Mucosa of descending colon (tissue), 3 donors: ENCODE data around the gene GDPD2. TPM values are rescaled to one million over a fixed set of nuclear protein-coding genes. Genes with fewer than 3 reads are reported as not detected.

Experiments used
- ATAC-seq: fragments of 200-7000 bp; cut with Tn5 transposase; one replicate; pipeline ENCODE4 v1.9.1; 2020; ENCODE audit warnings: mild to moderate bottlenecking, moderate library complexity
- DNase-seq, 3 donors: peaks; one replicate each; pipeline ENCODE4 v3.0.0-alpha.2; 2020
- H3K36me3 ChIP-seq: fragments of 200-600 bp; one replicate; pipeline ENCODE4 v1.8.0; 2021; ENCODE audit warnings: low read depth, mild to moderate bottlenecking
- H3K4me1 ChIP-seq: fragments of 200-600 bp; one replicate; pipeline ENCODE4 v1.8.0; 2021; ENCODE audit warnings: low read depth, mild to moderate bottlenecking
- H3K4me3 ChIP-seq: fragments of 200-600 bp; one replicate; pipeline ENCODE4 v1.8.0; 2021; ENCODE audit warnings: mild to moderate bottlenecking
- H3K9me3 ChIP-seq: fragments of 200-600 bp; one replicate; pipeline ENCODE4 v1.8.0; 2021; ENCODE audit warnings: mild to moderate bottlenecking
- CTCF ChIP-seq: fragments of 200-600 bp; IDR thresholded peaks from one replicate; pipeline ENCODE4 v1.8.0; 2022; ENCODE audit warnings: antibody characterized with exemption, mild to moderate bottlenecking
- intact Hi-C, 2 donors: fragments of 100-400 bp; cut with DNase I in 1 of 2; cut with micrococcal nuclease in 1 of 2; formaldehyde crosslinking; loops; one replicate each; pipeline versions ENCODE4 v1.11.0 to v1.11.1; 2022; cut with DNase I, micrococcal nuclease
- total RNA-seq, 3 donors: library from RNA; stranded (reverse); fragmentation: NEBNext Ultra II Directional in 2 of 3; extraction: Animal tissue kit (Norgen Biotek cat#: 25700) in 2 of 3; gene quantifications; one replicate each; pipeline versions ENCODE4 v1.2.1 to v1.2.4, GENCODE V29; 2021 to 2023
- donor health status: DM: no; HTN: no; CAD: no; lungs with moderate emphysema.
- donor health status: DM: no; HTN: no; CAD: no.
- donor health status: DM: no; HTN: yes; CAD: no.

The GDPD2 gene
- total RNA-seq, 3 donors from 2014 or later: 9.0 to 28.5 (median 25.9) TPM

- no peaks in the 10 kb centered on the region for H3K4me1 ChIP-seq
- no peaks in the 10 kb centered on the region for H3K36me3 ChIP-seq
- DNase-seq: no peak
- intact Hi-C loops: no loop called here
- no peak overlapping the region for H3K4me3 ChIP-seq
- H3K9me3 ChIP-seq: no peaks in the 10 kb centered on the region
- no peak for ATAC-seq
- TF ChIP-seq CTCF: no peak
Observed at GRCh38 chrX:70439016-70439415, 15.9 kb downstream of the GDPD2 start.

- intact Hi-C loops: no loop called here
- no peaks in the 10 kb centered on the region for H3K9me3 ChIP-seq
- ATAC-seq: no peak
- H3K4me3 ChIP-seq: no peak overlapping the region
- TF ChIP-seq CTCF: no peak
- H3K4me1 ChIP-seq: no peaks in the 10 kb centered on the region
- H3K36me3 ChIP-seq: no peaks in the 10 kb centered on the region
- no peak for DNase-seq
Observed at GRCh38 chrX:70442224-70442623, 19.1 kb downstream of the GDPD2 start.

DNA sequence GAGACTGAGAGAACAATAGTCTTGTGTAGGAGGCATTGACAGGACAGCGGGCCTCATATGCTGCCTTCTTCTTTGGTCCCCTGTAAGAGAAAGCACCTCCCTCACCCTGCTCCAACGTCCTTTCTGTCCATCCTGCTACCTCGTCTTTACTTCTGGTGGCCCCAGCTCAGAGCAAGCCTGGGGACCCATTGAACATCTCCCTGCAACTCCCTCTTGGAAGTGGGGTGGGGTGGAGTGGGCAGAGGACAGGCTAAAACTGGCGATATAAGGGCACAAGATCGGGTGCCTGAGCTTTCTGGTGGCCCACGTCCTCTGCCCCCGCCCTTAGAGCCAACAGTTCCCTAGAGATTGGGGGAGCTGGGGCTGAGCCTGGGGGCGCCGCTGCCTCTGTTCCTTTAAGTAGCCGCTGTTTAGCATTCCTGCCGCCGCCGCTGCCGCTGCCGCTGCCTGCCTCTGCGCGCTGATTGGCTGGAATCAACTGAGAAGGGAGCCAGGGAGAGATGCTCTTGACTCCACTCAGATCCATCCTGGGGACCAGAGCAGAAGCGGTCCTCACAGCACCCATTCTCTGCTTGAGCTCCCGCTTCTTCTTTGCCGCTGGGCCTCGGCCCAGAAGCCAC, 21.3 kb downstream of the GDPD2 start, which contains the start of gene DLG3:
Gene DLG3, plus strand, starts transcription at position 510 of the 620 bp plus-strand sequence. CDS start 367 bp downstream, outside the sequence.
- H3K36me3 ChIP-seq: no peaks in the 10 kb centered on the region
- H3K9me3 ChIP-seq: no peaks in the 10 kb centered on the region
- H3K4me3 ChIP-seq: no peak within 1 kb of the TSS
- TF ChIP-seq CTCF: no peak
- H3K4me1 ChIP-seq: no peaks in the 10 kb centered on the region
- intact Hi-C loops: no loop called here
- peak; percentile 52 for ATAC-seq
- DNase-seq: no peak

DNA sequence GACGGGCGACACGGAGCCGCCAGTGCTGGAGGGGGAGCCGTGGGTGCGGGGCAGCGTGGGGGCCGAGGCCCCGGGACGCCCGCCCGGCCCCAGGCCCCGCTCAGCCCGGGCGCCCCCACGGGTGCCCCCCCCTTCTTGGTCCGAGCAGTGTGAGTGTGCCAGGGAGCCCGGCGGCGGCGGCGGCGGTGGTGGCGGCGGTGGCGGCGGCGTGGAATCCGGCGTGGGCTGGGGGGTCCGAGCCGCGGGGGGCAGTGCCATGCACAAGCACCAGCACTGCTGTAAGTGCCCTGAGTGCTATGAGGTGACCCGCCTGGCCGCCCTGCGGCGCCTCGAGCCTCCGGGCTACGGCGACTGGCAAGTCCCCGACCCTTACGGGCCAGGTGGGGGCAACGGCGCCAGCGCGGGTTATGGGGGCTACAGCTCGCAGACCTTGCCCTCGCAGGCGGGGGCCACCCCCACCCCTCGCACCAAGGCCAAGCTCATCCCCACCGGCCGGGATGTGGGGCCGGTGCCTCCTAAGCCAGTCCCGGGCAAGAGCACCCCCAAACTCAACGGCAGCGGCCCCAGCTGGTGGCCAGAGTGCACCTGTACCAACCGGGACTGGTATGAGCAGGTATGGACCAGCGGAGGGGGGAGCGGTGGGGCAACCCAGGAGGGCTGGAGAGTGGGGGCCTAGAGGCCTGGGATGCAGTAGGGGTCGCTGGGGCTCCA, 22.0 kb downstream of the GDPD2 start:
- Histone ChIP-seq H3K9me3 (no peaks in the 10 kb centered on the region), H3K4me3 (no peak overlapping the region), H3K36me3 (no peaks in the 10 kb centered on the region), H3K4me1 (no peaks in the 10 kb centered on the region)
- ATAC-seq (peak; percentile 28), DNase-seq (no peak)
- TF ChIP-seq CTCF: no peak
- intact Hi-C loops: no loop called here

DNA sequence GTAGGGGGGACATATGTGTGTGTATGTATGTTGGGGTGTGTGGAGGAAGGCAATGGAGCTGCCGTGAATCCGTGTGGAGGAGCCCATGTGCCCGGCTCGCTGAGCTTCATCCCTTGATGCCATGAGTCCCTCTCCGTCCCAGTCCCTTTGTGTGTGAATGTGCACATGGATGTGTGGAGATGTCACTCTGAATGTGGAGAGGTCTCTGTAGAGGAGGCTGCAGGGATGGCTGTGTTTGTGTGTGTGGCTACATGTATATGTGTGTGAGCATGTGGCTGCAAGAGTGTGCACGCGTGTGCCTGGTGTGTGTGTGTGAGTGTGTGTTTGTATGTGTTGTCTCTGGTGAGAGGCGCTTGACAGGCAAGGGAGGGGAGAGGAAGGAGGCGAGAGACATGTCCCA, 22.8 kb downstream of the GDPD2 start:
- TF ChIP-seq CTCF: no peak
- intact Hi-C loops: no loop called here
- Histone ChIP-seq H3K36me3 (no peaks in the 10 kb centered on the region), H3K4me3 (no peak overlapping the region), H3K9me3 (no peaks in the 10 kb centered on the region), H3K4me1 (no peaks in the 10 kb centered on the region)
- ATAC-seq: no peak
- no peak for DNase-seq
